DMS 273 treated with DMSO at 0.1 percent for 48 hours (cell line): Measurements from ENCODE around the gene SQOR.

Experiments
- DNase-seq: peaks from one replicate; lab custom pipeline; 2025; lab: John Stamatoyannopoulos, UW

Gene SQOR

GRCh38 chr15:45660231-45660979 is 25.6 kb downstream of the SQOR start:
- DNase-seq, result no peak

GRCh38 chr15:45662375-45662774 is 27.5 kb downstream of the SQOR start:
- no peak for DNase-seq

GRCh38 chr15:45664451-45664850 is 29.6 kb downstream of the SQOR start:
- no peak for DNase-seq

- DNase-seq, result no peak
These were observed 30.4 kb downstream of the SQOR start for GRCh38 chr15:45665261-45665660.

- no peak for DNase-seq
These were observed 31.5 kb downstream of the SQOR start for GRCh38 chr15:45666119-45666875.

- no peak for DNase-seq
These were observed 32.2 kb downstream of the SQOR start for GRCh38 chr15:45667002-45667401.

GRCh38 chr15:45668386-45668785 is 33.6 kb downstream of the SQOR start:
- no peak for DNase-seq

- no peak for DNase-seq
These were observed 34.6 kb downstream of the SQOR start for GRCh38 chr15:45669422-45669821.

GRCh38 chr15:45670091-45670490 is 35.3 kb downstream of the SQOR start:
- no peak for DNase-seq

GRCh38 chr15:45670511-45670910 is 35.7 kb downstream of the SQOR start:
- no peak for DNase-seq

GRCh38 chr15:45674677-45675076 is 39.8 kb downstream of the SQOR start:
- DNase-seq, result no peak

- no peak for DNase-seq
These were observed 43.0 kb downstream of the SQOR start for GRCh38 chr15:45677797-45678196.

GRCh38 chr15:45678459-45679178 is 43.8 kb downstream of the SQOR start:
- no peak for DNase-seq

- no peak for DNase-seq
These were observed 49.7 kb downstream of the SQOR start for GRCh38 chr15:45684533-45684932.

- DNase-seq, result no peak
These were observed 54.8 kb downstream of the SQOR start for GRCh38 chr15:45689616-45690015.

GRCh38 chr15:45690581-45691260 is 55.9 kb downstream of the SQOR start:
- no peak for DNase-seq

- DNase-seq, result no peak
These were observed 66.3 kb downstream of the SQOR start for GRCh38 chr15:45701108-45701507.

GRCh38 chr15:45702041-45702440 is 67.2 kb downstream of the SQOR start:
- DNase-seq, result no peak

- DNase-seq, result no peak
These were observed 69.0 kb downstream of the SQOR start for GRCh38 chr15:45703670-45704328.

GRCh38 chr15:45704329-45705249 is 69.8 kb downstream of the SQOR start:
- no peak for DNase-seq
